ENCODE data around the gene MYL9.

The MYL9 gene

GRCh38 chr20:36591854-36592641 is 50.7 kb downstream of the MYL9 start:
- DNase-seq, result peak; percentile 58

GRCh38 chr20:36593347-36593929 is 52.1 kb downstream of the MYL9 start:
- Histone ChIP-seq H3K9me3 (ENCODE audit: severe bottlenecking) (no peaks in the 10 kb centered on the region), H3K36me3 (peaks cover 38% of the 10 kb centered on the region), H3K27me3 (ENCODE audit: insufficient read depth, low read depth, severe bottlenecking) (no peaks in the 10 kb centered on the region), H3K4me3 (ENCODE audit: low read depth, low read length) (no peak overlapping the region), H3K27ac (no peak overlapping the region)
- no peak for DNase-seq
- no peak for TF ChIP-seq CTCF (IDR thresholded peaks at IDR 0.05; ENCODE audit: low read depth, low read length)

More at GRCh38 chr20:36591854-36592641, 50.7 kb downstream of the MYL9 start:
- peaks cover 38% of the 10 kb centered on the region for H3K36me3 ChIP-seq
- H3K27ac ChIP-seq, result peak overlapping the region; percentile 42
- no peaks in the 10 kb centered on the region for H3K9me3 ChIP-seq (ENCODE audit: severe bottlenecking)
- H3K27me3 ChIP-seq (ENCODE audit: insufficient read depth, low read depth, severe bottlenecking), result no peaks in the 10 kb centered on the region
- TF ChIP-seq CTCF (IDR thresholded peaks at IDR 0.05; ENCODE audit: low read depth, low read length), result peak; percentile 66
- H3K4me3 ChIP-seq (ENCODE audit: low read depth, low read length), result no peak overlapping the region

GRCh38 chr20:36599912-36600345 is 58.6 kb downstream of the MYL9 start:
- Histone ChIP-seq H3K27ac (no peak overlapping the region), H3K36me3 (no peaks in the 10 kb centered on the region), H3K4me3 (ENCODE audit: low read depth, low read length) (no peak overlapping the region), H3K9me3 (ENCODE audit: severe bottlenecking) (no peaks in the 10 kb centered on the region), H3K27me3 (ENCODE audit: insufficient read depth, low read depth, severe bottlenecking) (no peaks in the 10 kb centered on the region)
- DNase-seq, result no peak
- TF ChIP-seq CTCF (IDR thresholded peaks at IDR 0.05; ENCODE audit: low read depth, low read length), result no peak

All from WERI-Rb-1 (cell line).